ENCODE results near the gene BRSK2.

BRSK2 gene

DNA sequence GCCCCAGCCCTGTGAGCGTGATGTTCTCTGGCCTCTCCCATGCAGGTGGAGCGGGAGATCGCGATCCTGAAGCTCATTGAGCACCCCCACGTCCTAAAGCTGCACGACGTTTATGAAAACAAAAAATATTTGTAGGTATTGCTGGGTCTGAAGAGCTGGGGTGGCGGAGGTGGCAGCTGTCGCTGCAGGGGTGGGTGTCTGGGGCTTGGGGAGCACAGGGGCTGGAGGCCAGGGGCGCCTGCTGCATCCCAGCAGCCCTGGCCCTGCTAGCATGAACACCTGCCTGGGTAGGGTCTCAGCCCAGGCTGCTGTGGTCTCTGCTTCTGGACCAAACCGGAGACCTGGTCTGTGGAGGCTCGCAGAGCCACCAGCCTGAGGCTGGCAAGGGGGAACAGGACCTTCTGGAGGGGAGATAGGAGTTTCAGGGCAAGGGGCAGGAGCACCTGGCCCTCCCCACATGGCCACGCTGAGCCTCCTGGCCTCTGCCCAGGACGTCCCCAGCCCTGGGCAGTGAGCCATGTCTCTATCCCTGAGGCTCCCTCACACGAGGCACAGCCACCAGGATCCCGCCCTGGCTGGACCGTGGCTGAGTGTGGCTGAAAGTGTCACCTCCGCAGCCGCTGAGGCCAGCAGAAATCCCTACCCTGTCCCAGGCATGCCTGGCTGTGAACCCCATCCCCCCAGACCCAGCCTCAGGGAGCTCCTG, 48.7 kb downstream of the BRSK2 start:
- no peak for DNase-seq

GRCh38 chr11:1438967-1439330, 49.2 kb downstream of the BRSK2 start:
- DNase-seq: no peak

GRCh38 chr11:1439341-1439740, 49.6 kb downstream of the BRSK2 start:
- DNase-seq: no peak

GRCh38 chr11:1440066-1440465, 50.3 kb downstream of the BRSK2 start:
- DNase-seq: no peak

DNA sequence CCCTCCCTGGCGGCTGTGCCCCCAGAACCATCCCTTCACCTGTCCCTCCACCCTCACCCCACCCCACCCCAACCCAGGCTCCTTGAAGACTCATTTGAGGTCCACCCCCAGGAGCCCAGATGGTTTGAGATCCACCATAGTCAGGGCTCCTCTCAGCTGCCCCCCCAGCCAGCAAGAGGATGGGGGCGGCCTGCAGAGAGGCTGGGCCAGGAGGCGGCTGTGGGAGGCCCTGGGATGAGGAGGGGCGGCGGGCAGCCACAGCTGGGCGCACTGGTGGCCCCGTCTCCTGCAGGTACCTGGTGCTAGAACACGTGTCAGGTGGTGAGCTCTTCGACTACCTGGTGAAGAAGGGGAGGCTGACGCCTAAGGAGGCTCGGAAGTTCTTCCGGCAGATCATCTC, 50.8 kb downstream of the BRSK2 start:
- no peak for DNase-seq

DNA sequence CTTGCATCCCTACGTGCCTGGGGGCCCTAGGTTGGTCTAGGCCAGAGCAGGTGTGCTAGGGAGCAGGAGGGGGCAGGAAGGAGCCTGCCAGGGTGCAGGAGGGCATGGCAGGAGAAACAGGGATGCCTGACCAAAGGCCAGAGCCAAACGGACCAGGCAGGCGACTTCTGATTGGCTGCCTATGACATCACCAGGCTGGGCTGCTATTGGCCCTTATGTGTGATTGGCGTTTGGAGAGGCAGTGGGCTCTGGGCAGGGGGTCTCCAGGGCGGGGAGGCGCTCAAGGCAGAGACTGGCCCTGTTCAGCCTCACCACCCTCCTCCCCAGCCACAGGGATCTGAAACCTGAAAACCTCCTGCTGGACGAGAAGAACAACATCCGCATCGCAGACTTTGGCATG, 52.4 kb downstream of the BRSK2 start:
- DNase-seq: no peak

- DNase-seq: no peak
These were observed 53.2 kb downstream of the BRSK2 start for GRCh38 chr11:1442807-1443366.

GRCh38 chr11:1443737-1444136, 54.0 kb downstream of the BRSK2 start:
- no peak for DNase-seq

DNA sequence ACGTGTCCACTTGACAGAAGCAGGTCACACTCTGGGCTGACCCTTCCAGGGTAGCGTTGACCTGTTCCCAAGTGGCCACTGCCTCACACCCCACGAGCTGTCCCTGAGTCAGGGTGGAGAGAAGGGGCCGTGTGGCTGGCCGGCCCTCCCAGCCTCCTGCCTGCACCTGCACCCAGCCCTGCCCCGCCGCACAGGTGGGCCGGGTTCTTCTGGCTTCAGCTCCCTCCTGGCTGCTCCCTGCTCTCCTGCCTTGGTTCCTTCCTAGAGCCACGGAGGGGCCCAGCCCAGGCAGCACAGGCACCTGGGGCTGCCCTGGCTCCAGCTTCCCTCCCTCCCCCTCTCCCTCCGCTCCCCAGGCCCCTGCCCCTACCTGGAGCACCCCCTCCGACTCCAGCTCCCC, 54.6 kb downstream of the BRSK2 start:
- no peak for DNase-seq

GRCh38 chr11:1444823-1445422, 55.2 kb downstream of the BRSK2 start:
- no peak for DNase-seq

DNA sequence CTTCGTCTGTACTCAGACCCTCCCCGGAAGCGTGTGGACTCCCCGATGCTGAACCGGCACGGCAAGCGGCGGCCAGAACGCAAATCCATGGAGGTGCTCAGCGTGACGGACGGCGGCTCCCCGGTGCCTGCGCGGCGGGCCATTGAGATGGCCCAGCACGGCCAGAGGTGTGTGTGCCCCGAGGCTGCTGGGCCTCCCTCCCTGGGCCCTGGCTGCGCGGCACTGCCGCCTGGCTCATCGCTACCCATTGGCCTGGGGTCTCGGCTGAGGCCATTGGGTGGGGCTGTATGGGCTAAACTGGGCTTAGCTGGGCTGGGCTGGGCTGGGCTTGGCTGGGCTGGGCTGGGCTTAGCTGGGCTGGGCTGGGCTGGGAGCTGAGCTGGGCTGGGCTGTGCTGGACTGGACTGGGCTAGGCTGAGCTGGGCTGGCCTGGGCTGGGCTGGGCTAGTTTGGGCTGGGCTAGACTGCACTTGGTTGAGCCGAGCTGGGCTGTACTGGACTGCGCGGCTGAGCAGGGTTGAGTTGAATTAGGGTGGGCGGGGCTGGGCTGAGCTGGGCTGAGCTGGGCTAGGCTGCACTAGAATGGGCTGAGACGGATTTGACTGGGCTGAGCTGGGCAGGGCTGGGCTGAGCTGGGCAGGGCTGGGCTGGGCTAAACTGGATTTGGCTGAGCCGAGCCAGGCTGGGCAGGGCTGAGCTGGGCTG, 56.2 kb downstream of the BRSK2 start:
- no peak for DNase-seq

DNA sequence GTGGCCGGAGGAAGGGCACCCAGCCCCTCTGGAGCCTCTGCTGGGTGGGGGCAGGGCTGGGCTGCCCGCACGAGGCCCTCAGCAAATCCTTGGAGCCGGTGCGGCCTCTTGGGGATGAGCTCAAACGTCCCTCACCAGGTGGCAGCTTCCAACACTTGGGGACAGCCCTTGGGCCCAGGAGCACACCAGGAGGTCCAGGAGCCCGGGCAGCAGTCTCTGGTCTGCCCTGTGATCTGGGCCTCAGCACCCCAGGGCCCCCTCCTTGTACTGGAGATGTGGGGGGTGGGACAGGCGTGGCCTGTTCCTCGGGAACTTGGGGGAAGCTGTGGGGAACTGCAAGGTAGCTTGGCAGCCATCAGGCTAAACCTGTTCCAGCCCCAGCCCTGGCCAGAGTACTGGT, 56.9 kb downstream of the BRSK2 start:
- no peak for DNase-seq

- no peak for DNase-seq
These were observed 58.4 kb downstream of the BRSK2 start for GRCh38 chr11:1447845-1448825.

DNA sequence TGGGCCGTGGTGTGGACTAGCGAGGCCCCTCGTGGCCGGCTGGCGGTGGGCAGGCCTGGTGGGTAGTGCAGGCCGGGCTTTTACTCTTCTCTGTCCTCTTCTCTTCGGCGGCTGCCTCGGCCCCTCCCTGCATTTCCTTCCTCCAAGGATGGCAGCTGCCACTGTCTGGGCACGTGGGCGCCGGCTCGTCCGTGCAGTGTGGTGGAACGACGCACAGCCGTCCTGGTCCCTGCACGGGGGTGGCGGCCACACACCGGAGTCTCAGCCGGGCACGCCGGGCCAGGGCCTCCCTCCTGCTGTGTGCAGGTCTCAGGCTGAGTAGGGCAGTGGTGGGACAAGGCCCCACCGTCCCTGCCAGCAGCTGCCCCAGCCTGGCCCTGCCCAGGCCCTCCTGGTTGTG, 59.1 kb downstream of the BRSK2 start:
- DNase-seq: no peak

GRCh38 chr11:1449490-1450243, 59.9 kb downstream of the BRSK2 start:
- no peak for DNase-seq

DNA sequence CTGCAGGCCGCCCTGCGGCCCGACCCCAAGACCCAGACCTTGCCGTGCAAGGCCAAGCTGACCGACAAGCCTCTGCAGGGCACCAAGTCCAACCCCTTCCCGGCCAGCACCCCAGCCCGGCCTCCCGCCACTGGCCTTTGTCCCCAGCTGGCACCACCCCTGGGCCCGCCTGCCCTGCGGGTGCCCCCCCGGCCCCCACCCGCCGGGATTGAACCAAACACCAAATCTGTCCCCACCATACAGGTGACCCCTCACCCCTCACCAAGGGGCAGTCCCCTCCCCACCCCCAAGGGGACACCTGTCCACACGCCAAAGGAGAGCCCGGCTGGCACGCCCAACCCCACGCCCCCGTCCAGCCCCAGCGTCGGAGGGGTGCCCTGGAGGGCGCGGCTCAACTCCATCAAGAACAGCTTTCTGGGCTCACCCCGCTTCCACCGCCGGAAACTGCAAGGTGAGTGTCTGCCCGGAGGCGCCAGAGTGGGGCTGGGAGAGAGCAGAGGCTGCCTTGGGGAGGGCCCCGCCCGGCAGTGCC, 60.7 kb downstream of the BRSK2 start:
- DNase-seq: no peak

- DNase-seq: no peak
These were observed 61.4 kb downstream of the BRSK2 start for GRCh38 chr11:1450949-1451710.

DNA sequence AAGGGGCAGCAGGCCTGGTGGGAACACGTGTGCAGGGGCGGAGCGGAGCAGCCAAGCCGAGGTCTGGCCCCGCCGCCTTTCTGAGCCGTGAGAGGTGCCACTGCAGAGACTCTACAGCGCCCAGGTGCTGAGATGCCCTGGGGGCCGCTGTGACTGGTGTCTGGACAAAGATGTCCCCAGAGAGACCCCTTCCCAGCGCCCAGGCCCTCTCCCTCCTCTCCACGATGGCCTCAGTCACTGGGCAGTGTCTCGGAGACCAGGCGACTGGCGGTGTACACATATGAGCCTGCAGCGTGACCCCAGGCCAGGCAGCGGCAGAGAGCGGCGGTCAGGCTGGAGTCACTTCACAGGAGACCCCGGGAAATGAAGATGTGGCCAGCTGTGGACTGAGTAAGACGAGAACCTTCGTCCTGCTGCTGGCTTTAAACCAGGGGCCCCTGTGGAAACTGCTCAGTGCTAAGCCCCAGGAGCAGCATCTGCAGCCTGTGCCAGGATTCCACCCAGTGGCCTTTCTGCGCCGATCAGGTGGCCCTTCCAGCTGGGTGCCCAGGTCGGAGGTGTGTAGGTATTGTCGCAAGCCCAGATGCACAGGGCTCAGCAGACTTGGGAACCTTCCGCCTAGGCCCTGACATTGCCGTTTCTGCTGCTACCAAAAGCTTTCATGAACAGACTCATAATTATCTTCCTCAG, 62.2 kb downstream of the BRSK2 start:
- no peak for DNase-seq

DNA sequence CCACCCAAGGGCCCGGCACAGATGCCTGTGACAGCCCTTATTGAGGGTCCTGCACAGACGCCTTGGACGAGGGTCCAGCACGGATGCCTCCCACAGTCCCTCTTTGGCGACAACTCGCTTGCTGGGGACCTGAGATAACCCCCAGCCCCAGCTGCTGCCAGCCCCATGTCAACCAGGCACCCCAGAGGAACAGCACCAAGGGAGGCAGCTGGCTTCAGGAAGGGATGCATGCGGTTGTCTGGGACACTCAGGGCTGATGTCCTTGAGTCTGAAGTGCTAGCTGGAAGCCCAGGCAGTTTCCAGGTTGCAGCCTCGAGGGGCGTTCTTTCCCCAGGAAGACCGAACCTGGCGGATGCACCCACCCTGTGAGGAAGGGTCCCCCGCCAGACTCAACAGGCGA, 63.0 kb downstream of the BRSK2 start:
- DNase-seq: no peak

- peak; percentile 53 for DNase-seq
These were observed 63.9 kb downstream of the BRSK2 start for GRCh38 chr11:1453611-1454034.
